ENCODE results near the gene KCNQ4.

DNA sequence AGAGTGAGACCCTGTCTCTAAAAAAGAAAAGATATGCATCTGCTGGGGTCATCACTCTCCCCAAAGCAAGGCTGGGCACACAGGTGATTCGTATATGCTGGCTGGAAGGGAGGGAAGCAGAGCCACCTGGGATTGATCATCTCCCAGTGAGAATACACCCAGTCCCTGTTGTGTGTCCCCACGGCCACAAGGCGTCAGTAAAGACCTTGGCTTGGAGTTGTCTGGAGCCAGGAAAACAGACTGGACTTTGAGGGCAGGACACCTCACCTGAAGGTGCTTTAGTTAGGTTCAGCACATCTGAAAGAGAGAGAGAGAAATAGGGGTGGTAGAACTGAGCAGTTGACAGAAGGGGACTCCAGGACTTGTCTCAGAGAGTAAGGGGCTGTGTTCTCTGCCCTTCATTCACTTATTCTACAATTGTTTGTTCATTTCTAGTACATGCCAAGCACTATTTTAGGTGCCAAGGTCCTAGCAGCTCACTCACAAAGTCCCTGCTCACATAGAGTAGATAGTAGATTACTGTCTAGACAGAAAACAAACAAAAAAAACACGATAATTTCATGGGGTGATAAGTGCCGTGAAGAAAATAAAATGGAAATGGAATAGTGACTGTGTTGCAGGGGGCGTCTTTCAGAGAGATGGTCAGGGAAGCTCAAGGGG is 65.1 kb downstream of the KCNQ4 start:
- TF ChIP-seq EZH2 (IDR thresholded peaks at IDR 0.05; ENCODE audit: borderline replicate concordance, low read length) = no peak
- TF ChIP-seq, protein P1, sequence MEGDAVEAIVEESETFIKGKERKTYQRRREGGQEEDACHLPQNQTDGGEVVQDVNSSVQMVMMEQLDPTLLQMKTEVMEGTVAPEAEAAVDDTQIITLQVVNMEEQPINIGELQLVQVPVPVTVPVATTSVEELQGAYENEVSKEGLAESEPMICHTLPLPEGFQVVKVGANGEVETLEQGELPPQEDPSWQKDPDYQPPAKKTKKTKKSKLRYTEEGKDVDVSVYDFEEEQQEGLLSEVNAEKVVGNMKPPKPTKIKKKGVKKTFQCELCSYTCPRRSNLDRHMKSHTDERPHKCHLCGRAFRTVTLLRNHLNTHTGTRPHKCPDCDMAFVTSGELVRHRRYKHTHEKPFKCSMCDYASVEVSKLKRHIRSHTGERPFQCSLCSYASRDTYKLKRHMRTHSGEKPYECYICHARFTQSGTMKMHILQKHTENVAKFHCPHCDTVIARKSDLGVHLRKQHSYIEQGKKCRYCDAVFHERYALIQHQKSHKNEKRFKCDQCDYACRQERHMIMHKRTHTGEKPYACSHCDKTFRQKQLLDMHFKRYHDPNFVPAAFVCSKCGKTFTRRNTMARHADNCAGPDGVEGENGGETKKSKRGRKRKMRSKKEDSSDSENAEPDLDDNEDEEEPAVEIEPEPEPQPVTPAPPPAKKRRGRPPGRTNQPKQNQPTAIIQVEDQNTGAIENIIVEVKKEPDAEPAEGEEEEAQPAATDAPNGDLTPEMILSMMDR (conservative IDR thresholded peaks at IDR 0.05 in 1 of 2, IDR thresholded peaks at IDR 0.05 in 1 of 2; ENCODE audit: extremely low read depth in 1 of 2, insufficient read depth in 1 of 2, low read depth in 1 of 2, low read length in 2 of 2) = peak; percentile 98 to 99

Measured in mammary epithelial cell (primary cell).